Mesenteric fat pad (tissue), 1 donor: ENCODE data around the gene HNRNPCL2. TPM values are rescaled to one million over a fixed set of nuclear protein-coding genes. Genes with fewer than 3 reads are reported as not detected.
"Not testable (repeated sequence)": the region's sequence is repeated elsewhere in the genome, so short reads cannot be mapped to it uniquely, and the experiment has no call there.

Experiments
- DNase-seq: peaks from one replicate; pipeline ENCODE4 v3.0.0-alpha.2; 2020; ENCODE audit warnings: low spot score
- long read RNA-seq: library from polyadenylated mRNA; unstranded; transcript quantifications from one replicate; pipeline ENCODE4 v2.0.0, GENCODE V29; 2020
- total RNA-seq: library from RNA; stranded (reverse); fragmentation: NEBNext Ultra II Directional; extraction: Animal tissue kit (Norgen Biotek cat#: 25700); gene quantifications from one replicate; pipeline ENCODE4 v1.2.1, GENCODE V29; 2021
- donor health status: DM: yes; HTN: yes; CAD: no.

The HNRNPCL2 gene
- not detected for total RNA-seq
- long read RNA-seq, result 0 reads

- not testable (repeated sequence) for DNase-seq
These were observed at the start of gene HNRNPCL2 for GRCh38 chr1:13116754-13117153. TSS of gene HNRNPCL2 (minus strand) at chr1:13116854. CDS start at chr1:13116400, 454 bp downstream.

GRCh38 chr1:13165531-13165930, 48.9 kb upstream of the HNRNPCL2 start, which contains the start of gene HNRNPCL4:
TSS of gene HNRNPCL4 (minus strand) at chr1:13165631. CDS start at chr1:13165467, 164 bp downstream.
- DNase-seq, result not testable (repeated sequence)

- DNase-seq, result not testable (repeated sequence)
These were observed 39.3 kb upstream of the HNRNPCL2 start, which contains the start of gene PRAMEF26 for GRCh38 chr1:13155909-13156308. TSS of gene PRAMEF26 (minus strand) at chr1:13156009. CDS start at chr1:13153095, 2,914 bp downstream.

GRCh38 chr1:13070474-13070873, 46.2 kb downstream of the HNRNPCL2 start, which contains the start of gene PRAMEF25:
TSS of gene PRAMEF25 (plus strand) at chr1:13070774. CDS start at chr1:13073694, 2,920 bp downstream.
- not testable (repeated sequence) for DNase-seq

Other genes starting within 250 kb of the HNRNPCL2 start
- not detected for gene PRAMEF4, start 230.7 kb downstream of the HNRNPCL2 start, total RNA-seq
- not detected for gene PRAMEF10, start 218.6 kb downstream of the HNRNPCL2 start, total RNA-seq
- gene PRAMEF7, start 200.2 kb downstream of the HNRNPCL2 start, total RNA-seq, result not detected
- not detected for gene PRAMEF6, start 169.3 kb downstream of the HNRNPCL2 start, total RNA-seq
- gene PRAMEF27, start 60.3 kb downstream of the HNRNPCL2 start, total RNA-seq, result not detected
- gene HNRNPCL3, start 56.1 kb downstream of the HNRNPCL2 start, total RNA-seq, result not detected
- gene PRAMEF25, start 46.1 kb downstream of the HNRNPCL2 start, total RNA-seq, result not detected
- not detected for gene PRAMEF26, start 39.2 kb upstream of the HNRNPCL2 start, total RNA-seq
- not detected for gene HNRNPCL4, start 48.8 kb upstream of the HNRNPCL2 start, total RNA-seq
- gene PRAMEF9, start 55.0 kb upstream of the HNRNPCL2 start, total RNA-seq, result not detected
- not detected for gene PRAMEF13, start 84.6 kb upstream of the HNRNPCL2 start, total RNA-seq
- gene PRAMEF18, start 109.3 kb upstream of the HNRNPCL2 start, total RNA-seq, result not detected
- not detected for gene PRAMEF5, start 137.3 kb upstream of the HNRNPCL2 start, total RNA-seq
- gene PRAMEF8, start 168.3 kb upstream of the HNRNPCL2 start, total RNA-seq, result not detected
- gene PRAMEF33, start 186.7 kb upstream of the HNRNPCL2 start, total RNA-seq, result not detected
- not detected for gene PRAMEF15, start 198.7 kb upstream of the HNRNPCL2 start, total RNA-seq
- gene PRAMEF14, start 230.3 kb upstream of the HNRNPCL2 start, total RNA-seq, result not detected